Measurements from ENCODE around the gene RNASE7.

RNASE7 gene

GRCh38 chr14:21088687-21089086 lies 46.5 kb downstream of the RNASE7 start:
- DNase-seq: no peak

- no peak for DNase-seq
Observed at GRCh38 chr14:21089271-21089670, 47.1 kb downstream of the RNASE7 start.

- no peak for DNase-seq
Observed at GRCh38 chr14:21089877-21090193, 47.7 kb downstream of the RNASE7 start.

- DNase-seq: no peak
Observed at GRCh38 chr14:21090194-21090939, 48.2 kb downstream of the RNASE7 start.

GRCh38 chr14:21090940-21091663 lies 48.9 kb downstream of the RNASE7 start:
- no peak for DNase-seq

- DNase-seq: no peak
Observed at GRCh38 chr14:21091821-21092272, 49.7 kb downstream of the RNASE7 start.

GRCh38 chr14:21092273-21093011 lies 50.3 kb downstream of the RNASE7 start:
- peak; percentile 94 for DNase-seq

- DNase-seq: no peak
Observed at GRCh38 chr14:21093018-21093417, 50.9 kb downstream of the RNASE7 start.
